NCI-H82 (cell line): ENCODE measurements around the gene NFE2L2.
"Not testable (repeated sequence)": the region's sequence is repeated elsewhere in the genome, so short reads cannot be mapped to it uniquely, and the experiment has no call there.

Source experiments
- DNase-seq: peaks from one replicate; lab custom pipeline; 2025; lab: John Stamatoyannopoulos, UW

NFE2L2 gene

DNA sequence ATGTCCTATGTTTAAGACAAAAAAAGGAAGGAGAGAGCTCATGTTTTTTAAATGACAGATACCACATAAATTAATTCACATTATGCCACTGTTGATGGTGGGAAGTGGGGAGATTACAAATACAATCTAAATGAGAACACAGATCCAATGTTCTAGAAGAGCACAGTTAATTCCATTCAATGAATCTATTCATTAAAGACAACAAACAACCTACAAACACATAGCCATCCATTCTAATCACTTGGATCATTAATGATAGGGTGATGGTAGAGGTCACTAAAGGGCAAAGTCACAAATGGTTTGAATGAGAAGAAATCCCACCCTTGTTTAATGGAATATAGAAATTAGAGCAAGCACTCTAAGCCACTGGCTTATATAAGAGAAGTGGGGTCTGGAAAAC, 30.3 kb downstream of the NFE2L2 start:
- no peak for DNase-seq

DNA sequence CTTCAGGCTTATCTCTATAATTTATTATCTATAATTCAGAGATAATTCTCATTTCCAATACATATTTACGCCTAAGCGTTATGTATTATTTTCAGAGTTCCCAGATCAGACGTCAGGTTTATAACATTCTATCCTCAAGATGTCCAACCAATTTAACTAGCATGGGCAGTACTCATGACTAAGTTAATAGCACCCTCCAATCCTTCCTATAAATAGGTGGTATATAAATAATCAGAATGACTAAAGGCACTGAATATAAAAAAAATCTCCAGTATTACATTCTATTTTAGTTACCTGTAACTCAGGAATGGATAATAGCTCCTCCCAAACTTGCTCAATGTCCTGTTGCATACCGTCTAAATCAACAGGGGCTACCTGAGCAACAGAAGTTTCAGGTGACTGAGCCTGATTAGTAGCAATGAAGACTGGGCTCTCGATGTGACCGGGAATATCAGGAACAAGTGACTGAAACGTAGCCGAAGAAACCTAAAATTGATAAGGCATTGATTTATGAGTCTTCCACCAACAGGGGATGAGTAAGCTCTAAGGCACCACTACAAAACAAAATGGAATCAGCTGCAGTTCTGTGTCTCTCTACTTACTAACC, 32.3 kb downstream of the NFE2L2 start:
- no peak for DNase-seq

DNA sequence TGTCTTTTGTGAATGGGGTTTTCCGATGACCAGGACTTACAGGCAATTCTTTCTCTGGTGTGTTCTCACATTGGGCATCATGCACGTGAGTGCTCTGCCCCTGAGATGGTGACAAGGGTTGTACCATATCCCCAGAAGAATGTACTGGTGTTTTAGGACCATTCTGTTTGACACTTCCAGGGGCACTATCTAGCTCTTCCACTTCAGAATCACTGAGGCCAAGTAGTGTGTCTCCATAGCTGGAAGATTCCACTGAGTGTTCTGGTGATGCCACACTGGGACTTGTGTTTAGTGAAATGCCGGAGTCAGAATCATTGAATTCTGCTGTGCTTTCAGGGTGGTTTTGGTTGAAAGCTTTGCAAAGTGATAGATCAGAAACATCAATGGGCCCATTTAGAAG, 33.3 kb downstream of the NFE2L2 start:
- no peak for DNase-seq

DNA sequence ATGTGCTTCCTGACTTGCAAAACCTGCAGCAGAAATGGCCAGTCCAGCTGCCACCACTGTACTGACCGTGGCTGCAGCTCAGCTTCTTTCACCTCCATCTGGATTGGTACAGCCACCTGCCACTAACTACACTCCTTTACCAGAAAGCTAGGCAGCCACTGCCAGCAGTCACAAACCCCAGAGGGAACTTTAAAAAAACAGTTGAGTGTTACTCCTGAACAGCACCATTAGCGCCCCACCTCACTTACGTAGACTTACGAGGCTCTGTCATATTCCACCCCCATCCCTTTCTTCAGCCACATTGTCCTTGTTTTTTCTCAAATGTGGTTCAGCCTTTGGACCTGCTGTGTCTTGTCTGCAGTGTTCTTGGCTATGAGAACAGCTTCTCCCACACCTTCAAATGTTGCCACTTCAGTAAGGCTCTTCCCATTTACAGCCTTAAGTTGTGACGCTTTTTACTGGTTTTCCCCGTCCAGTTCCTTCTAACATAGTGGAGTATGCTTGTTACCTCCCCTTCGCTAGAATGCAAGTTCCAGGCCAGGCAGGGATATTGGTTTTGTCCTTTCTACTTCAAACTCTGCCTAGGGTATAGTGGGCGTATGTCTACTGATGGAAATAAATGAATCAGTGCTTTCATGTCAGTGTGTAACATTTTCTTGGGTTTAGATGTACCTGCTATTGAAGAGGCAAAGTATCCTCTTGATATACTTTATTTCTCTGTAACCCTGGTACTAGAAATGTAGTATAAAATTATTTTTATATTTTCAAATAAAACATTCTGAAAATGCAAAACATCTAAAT, 34.9 kb downstream of the NFE2L2 start:
- DNase-seq = peak; percentile 26

DNA sequence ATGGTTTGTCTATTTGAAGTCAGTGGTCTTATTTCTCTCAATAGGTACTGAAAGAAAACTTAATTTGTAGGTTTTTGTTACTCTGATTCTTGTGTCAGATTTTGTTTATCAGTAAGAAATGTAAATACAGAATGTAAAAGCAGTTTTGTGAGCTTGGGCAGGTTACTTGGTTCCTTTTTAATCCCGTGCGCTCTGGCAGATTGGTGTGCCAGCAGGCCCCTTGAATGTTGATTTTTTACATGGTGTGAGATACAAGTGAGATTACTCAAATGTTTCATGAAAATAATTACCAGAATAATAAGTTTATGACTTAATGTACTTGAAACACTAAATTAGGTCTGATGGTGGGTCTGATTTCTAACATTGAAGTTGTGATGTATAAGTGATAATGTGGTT, 38.6 kb downstream of the NFE2L2 start:
- no peak for DNase-seq

DNA sequence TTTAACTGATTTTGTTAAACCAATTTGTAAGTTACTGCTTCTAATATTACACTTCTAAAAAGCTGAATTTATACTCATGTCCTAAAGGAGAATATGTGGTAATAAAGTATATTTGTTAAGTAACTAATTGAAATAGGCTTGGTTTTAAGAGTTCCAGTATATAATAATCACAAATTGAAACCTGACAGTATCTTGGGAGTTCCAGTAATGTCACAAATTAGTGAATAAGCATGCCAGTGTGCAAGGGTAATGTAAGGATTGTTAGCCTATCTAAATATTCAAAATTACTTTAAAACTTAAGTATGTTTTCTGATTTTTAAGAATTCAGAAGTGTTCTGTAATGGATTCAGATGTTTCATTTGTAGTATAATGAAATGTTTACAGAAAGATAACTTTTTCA, 41.1 kb downstream of the NFE2L2 start:
- not testable (repeated sequence) for DNase-seq

DNA sequence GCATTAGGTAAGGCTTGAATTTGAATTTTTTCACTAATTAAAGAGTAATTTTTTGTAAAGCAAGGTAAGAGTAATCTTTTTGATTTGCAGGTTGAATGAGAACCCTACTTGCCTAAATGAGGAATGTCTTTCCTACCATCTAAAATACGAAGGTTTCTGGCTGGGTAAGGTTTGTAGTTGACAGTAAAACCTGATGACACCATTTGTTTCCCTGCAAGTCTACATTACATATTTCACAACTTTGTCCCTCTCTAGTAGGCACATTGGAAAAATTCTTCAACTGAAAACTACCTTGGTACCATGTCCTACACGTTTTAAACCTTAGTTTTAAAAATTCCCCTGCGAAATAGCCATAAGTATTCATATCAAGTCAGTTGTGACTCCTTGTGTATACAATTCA, 42.6 kb downstream of the NFE2L2 start:
- DNase-seq = no peak

DNA sequence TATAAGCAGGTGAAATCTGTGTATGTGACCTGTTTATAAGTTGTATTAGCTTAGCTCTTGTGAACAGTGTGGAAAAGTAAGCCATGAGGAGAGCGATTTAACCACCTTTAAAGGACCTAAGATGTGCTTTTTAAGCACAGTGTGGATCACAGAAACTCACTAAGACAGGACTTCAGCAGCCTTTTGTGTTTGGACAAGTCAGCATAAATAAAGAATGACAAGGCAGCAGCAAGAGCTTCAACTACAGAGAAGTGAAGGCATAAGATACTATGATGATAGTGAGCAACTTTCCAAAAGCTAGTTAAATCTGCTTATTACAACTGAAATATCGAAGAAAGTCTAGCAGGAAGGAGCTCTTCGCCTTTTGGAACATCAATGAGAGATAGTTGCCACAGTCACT, 43.0 kb downstream of the NFE2L2 start:
- DNase-seq = no peak

DNA sequence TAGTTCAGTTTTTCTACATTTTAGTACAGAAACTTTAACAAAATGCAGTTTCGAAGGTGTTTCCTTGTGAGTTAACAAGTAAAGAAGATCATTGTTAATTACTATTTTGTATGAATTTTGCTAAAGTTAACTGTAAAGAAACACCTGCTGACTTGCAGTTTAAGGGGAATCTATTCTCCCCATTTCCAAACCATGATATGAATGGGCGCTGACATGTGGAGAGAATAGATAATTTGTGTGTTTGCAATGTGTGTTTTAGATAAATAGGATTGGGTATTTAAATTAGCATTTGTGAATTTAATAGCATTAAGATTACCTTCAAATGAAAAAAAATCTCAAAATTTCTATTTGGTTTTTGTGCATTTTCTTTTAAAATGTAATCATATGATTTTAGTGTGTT, 44.7 kb downstream of the NFE2L2 start:
- DNase-seq = not testable (repeated sequence)

DNA sequence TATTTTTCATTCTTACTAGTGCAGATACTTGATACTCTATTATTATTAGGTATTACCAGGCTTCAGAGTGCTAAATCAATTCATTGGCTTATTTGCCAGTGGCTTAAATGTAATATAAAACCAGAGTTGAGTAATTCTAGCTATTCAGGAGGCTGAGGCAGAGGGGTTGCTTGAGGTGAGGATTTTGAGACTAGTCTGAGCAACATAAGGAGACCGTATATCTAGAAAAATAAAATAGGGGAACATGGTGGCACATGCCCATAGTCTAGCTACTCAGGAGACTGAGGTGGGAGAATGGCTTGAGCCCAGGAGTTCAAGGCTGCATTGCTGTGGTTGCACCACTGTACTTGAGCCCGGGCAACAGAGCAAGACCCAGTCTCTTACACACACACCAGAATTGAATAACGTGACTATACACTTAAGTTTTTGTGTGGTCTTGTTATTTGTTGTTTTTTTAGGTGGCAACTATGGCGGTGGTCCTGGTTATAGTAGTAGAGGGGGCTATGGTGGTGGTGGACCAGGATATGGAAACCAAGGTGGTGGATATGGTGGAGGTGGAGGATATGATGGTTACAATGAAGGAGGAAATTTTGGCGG, 47.2 kb downstream of the NFE2L2 start:
- DNase-seq = peak; percentile 33

DNA sequence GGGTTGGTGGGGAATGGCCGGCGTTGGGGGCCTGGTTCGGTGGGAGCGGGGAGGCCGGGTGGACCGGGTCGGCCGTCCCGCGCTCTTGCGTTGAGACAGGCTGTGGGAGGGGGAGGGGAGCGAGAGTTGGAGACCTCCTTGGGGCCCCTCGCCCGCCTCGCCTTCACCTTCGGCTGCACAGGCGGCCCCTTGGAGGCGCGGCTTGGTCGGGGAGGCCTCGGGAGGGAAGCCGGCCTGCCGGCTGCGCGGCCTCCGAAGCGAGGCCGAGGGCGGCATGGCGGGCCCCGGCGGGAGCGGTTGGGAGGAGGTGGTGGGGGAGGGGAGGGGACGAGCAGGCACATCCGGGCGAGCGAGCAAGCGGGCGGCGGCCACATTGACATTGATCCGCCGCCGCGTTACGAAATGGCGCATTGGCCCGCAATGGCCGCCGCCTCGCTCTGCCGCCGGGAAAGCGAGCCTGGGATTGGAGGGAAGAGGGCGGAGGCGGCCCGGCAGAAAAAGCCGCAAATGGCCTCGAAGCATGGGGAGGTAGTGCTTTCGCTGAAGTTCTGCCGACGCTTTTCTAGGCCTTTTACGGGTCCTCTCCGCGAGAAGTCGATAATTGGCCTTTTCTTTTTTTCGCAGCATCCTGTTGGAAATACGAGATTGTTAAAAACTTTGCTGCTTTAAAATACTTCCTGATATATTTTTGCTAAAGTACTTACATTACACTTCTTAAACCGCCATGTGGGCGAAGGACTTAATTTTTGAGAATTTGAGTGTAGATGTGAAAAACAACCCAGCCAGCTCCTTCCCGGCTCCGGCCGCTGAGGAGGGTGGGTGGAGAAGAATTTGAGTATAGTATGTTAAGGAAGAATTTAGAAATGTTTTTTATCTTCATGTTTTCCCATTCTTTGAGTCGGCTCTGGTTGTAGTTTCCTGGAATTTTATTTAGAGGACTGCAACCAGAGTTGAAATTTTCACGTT, 51.4 kb downstream of the NFE2L2 start:
- DNase-seq = peak; percentile 94

DNA sequence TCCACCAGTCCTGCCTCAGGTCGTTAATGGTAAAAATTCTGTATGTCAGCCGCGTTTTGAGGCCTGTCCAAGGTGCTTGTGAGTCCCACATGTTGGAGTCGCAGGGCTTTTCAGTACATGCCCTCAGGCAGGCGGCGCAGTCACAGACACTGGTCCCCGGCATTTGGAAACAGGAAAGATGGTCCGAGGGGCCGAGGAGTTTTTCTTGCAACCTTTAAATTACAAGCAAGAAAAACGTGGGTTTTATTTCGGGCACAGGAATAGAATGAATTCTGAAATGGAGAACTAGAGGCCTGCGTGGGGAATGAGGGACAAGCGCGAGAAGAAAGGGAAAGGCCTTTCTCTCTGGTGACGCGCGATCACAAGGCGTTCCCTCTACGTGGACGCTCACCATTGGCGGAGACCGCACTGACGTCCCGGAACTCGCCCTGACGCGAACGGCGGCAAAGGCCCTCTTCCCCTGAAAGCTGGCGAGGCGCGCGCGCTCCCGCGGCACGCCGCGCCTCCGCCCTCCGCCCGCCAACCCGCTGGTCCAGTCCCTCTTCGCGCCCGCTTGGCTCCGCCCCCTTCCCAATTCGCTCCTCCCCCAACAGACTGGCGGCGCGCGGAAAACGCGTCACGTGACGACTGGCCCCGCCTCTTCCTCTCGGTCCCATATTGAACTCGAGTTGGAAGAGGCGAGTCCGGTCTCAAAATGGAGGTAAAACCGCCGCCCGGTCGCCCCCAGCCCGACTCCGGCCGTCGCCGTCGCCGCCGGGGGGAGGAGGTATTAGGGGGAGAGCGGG, 52.2 kb downstream of the NFE2L2 start, which contains the start of gene HNRNPA3:
Gene HNRNPA3 (plus strand): TSS at position 689 of the 785 bp plus-strand sequence. CDS start 6 bp downstream, at position 695.
- DNase-seq = peak; percentile 99

DNA sequence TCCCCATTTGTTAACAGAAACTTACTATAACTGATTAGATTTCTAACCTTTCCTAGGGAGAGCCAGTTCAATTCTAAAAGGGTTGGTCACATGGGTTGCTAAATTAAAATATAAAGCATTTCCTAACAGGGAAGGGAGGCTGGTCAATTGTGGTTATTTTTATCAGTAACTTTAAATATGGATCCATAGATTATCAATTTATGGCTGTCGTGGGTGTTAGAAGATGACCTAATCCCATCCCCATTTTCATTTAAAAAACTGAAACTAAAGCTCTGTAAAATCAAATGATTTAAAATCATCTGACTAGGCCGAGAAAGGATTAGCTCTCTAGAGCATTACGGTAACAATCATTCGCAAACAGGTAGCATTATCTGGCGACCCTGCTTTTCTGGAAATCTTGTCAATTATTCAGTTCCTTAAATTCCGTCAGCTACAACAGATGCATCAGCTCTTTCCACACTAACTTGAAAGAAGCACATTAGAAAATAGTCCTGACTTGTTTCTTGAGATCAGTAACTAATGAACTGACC, 52.9 kb downstream of the NFE2L2 start:
- peak; percentile 44 for DNase-seq

DNA sequence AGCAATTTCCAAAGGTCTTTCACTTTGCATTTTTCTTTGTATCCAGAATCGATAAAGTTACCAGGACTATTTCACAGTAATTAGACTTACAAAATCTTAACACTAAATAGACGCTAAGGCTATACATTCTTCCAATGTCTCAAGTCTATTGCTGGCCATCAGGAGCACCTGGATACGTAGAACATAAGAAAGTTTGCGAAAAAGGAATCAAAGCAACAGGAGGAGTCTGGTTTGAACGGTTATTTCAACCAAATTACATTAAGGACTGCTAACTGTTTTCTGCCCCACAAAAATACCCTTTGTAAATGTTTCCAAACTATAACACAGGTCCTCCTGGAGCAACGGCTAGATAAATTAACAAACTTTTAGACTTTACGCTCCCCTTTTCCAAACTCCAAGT, 53.4 kb downstream of the NFE2L2 start:
- DNase-seq = no peak

DNA sequence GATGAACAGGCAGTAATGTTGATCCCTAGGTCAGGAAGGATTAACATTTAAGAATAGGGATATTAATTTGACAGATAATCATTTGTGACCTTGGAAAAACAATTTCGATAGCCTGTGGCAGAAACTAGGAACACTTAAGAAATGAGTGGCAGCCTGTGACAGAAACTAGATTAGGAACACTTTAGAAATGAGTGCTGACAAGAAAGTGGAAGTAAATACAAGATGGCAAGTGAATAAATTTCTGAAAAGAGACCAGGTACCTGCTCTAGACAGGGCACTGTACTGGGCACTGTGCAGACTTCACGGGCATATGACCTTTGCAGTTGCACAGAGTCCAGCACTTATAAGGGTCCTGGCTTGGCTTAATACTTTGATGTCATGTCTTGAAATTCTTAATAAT, 57.4 kb downstream of the NFE2L2 start:
- DNase-seq = peak; percentile 38

DNA sequence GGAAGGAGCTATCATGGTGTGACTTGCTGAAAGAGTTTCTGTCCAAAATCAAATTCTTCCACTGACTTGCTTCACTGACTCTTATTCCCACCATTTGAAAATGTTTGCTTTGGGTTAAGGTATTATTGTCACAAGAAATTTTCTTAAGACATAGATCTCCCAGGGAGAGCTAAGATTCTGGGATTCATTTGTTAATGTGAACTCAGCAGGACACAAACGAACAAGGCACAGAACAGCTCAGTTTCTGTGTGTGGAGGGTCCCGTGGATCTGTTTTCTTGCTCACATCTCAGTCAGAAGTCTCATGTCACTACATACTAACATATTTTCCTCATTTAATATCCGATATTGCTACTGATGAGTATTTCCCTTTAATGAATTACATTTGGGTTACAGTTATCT, 60.1 kb downstream of the NFE2L2 start:
- no peak for DNase-seq

DNA sequence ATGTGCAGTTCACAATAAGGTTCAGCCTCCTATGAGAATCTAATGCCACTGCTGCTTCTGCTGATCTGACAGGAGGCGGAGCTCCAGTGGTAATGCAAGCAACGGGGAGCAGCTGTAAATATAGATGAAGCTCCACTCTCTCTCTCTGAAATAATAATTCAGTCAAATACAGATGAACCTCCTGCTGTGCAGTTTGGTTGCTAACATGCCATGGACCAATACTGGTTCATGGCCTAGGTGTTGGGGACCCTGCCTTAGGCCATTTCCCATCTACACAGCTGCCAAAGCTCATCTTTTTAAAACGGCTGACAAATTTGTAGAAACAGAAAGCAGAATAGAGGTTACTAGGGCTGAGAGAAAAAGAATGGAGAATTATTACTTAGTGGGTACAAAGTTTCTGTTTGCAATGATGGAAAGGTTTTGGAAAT, 62.6 kb downstream of the NFE2L2 start:
- peak; percentile 34 for DNase-seq

DNA sequence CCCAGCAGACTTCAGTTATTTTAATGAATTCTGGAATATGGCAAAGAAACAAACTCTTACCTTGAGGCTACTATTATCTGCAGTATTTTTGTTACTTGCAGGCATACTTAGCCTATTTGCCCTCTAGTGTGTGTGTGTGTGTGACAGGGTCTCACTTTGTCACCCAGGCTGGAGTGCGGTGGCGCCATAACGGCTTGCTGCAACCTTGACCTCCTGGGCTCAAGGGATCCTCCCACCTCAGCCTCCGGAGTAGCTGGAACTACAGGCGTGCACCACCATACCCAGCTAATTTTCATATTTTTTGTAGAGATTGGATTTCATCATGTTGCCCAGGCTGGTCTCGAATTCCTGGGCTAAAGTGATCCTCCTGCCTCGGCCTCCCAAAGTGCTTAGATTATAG, 64.1 kb downstream of the NFE2L2 start:
- DNase-seq = not testable (repeated sequence)

DNA sequence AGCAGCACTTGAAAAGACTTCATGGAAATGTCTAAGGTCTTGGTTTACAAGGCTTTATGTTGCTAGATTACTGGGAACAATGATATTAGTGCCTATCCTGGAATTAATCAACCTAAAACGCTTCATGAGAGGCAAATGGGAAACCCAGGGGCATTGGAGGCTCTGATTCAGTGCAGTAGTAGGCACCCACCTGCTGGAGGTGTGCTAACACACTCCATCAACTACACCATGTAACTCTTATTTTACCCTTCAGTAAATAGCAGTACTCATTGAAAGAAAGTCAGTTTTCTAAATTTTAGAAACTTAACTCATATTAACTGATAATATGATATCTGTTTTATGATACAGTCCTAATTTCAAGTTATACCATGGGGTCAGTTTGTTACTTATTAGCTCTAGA, 69.3 kb downstream of the NFE2L2 start:
- DNase-seq = peak; percentile 25

DNA sequence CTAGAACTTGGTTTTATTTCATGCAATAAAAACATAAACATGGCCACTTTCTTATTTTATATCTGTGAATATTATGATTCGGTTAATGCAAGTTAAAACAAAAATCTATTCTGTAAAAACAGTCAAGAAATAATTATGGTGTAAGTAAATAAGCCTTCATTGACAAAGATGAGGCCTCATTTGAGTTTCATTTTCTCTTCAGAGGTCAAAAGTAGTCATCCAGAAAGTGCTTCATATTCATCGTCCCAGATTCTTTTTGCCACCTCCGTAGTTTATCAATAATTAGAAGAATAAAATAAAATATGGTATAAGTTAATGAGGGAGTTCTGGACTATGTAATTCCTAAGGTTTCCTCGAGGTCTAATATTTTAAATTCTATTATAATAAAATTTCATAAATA, 71.3 kb downstream of the NFE2L2 start:
- DNase-seq = no peak

DNA sequence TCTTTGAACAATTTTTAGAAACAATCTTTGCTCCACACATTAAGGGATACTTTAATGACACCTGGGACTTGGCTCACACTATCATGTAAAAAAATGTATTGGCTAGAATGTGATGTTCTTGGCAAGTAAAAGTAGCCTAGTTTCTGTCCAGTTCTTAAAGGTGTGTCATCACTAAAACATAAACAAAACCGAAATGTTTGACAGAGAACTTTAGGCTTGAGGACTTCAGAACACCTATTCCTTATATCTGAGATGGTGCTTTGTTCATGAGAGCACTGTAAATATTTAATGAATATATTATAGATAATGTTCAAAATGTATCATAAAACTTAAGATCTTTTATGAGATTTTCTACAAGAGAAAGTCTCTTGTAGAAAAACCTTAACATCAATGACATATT, 71.7 kb downstream of the NFE2L2 start:
- DNase-seq = no peak
